ENCODE measurements around the gene CSNK1G1.

DNA sequence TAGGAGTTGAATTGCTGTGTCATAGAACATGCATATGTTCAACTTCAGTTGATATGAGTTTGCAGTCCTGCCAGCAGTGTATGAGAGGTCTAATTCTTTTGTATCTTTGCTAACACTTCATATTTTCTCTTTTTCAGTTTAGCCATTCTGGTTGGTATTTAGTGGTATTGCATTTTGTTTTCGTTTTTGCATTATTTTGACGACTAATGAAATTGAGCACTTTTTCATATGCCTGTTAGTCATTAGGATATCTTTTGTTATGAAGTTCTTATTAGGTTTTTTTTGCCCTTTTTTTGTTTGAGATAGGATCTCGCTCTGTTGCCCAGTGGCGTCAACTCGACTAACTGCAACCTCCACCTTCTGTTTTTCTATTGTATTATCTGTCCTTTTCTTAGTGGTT, 40.8 kb upstream of the CSNK1G1 start:
- TF ChIP-seq HDAC6 (IDR thresholded peaks at IDR 0.05; ENCODE audit: low read depth, low read length) (no peak), SIX5 (IDR thresholded peaks at IDR 0.05; ENCODE audit: low read depth, low read length) (no peak), EP300 (IDR thresholded peaks at IDR 0.05; ENCODE audit: borderline replicate concordance in 1 of 2, low read depth in 2 of 2, low read length in 2 of 2) (no peak), POLR2A (IDR thresholded peaks at IDR 0.05; ENCODE audit: control extremely low read depth in 1 of 2, low read depth in 2 of 2, low read length in 2 of 2) (no peak), MAX (IDR thresholded peaks at IDR 0.05) (no peak), GABPA (IDR thresholded peaks at IDR 0.05; ENCODE audit: borderline replicate concordance, insufficient read depth, low read length) (no peak), ZNF274 (IDR thresholded peaks at IDR 0.05; ENCODE audit: borderline replicate concordance, extremely low read depth, low read length) (no peak), RAD21 (IDR thresholded peaks at IDR 0.05 in 1 of 2, conservative IDR thresholded peaks at IDR 0.05 in 1 of 2; ENCODE audit: low read depth in 2 of 2, low read length in 2 of 2) (no peak), CBX5 (IDR thresholded peaks at IDR 0.05; ENCODE audit: low read depth, low read length) (no peak), POLR2AphosphoS5 (IDR thresholded peaks at IDR 0.05; ENCODE audit: low read depth, low read length) (no peak)
- TF ChIP-seq, protein P1, sequence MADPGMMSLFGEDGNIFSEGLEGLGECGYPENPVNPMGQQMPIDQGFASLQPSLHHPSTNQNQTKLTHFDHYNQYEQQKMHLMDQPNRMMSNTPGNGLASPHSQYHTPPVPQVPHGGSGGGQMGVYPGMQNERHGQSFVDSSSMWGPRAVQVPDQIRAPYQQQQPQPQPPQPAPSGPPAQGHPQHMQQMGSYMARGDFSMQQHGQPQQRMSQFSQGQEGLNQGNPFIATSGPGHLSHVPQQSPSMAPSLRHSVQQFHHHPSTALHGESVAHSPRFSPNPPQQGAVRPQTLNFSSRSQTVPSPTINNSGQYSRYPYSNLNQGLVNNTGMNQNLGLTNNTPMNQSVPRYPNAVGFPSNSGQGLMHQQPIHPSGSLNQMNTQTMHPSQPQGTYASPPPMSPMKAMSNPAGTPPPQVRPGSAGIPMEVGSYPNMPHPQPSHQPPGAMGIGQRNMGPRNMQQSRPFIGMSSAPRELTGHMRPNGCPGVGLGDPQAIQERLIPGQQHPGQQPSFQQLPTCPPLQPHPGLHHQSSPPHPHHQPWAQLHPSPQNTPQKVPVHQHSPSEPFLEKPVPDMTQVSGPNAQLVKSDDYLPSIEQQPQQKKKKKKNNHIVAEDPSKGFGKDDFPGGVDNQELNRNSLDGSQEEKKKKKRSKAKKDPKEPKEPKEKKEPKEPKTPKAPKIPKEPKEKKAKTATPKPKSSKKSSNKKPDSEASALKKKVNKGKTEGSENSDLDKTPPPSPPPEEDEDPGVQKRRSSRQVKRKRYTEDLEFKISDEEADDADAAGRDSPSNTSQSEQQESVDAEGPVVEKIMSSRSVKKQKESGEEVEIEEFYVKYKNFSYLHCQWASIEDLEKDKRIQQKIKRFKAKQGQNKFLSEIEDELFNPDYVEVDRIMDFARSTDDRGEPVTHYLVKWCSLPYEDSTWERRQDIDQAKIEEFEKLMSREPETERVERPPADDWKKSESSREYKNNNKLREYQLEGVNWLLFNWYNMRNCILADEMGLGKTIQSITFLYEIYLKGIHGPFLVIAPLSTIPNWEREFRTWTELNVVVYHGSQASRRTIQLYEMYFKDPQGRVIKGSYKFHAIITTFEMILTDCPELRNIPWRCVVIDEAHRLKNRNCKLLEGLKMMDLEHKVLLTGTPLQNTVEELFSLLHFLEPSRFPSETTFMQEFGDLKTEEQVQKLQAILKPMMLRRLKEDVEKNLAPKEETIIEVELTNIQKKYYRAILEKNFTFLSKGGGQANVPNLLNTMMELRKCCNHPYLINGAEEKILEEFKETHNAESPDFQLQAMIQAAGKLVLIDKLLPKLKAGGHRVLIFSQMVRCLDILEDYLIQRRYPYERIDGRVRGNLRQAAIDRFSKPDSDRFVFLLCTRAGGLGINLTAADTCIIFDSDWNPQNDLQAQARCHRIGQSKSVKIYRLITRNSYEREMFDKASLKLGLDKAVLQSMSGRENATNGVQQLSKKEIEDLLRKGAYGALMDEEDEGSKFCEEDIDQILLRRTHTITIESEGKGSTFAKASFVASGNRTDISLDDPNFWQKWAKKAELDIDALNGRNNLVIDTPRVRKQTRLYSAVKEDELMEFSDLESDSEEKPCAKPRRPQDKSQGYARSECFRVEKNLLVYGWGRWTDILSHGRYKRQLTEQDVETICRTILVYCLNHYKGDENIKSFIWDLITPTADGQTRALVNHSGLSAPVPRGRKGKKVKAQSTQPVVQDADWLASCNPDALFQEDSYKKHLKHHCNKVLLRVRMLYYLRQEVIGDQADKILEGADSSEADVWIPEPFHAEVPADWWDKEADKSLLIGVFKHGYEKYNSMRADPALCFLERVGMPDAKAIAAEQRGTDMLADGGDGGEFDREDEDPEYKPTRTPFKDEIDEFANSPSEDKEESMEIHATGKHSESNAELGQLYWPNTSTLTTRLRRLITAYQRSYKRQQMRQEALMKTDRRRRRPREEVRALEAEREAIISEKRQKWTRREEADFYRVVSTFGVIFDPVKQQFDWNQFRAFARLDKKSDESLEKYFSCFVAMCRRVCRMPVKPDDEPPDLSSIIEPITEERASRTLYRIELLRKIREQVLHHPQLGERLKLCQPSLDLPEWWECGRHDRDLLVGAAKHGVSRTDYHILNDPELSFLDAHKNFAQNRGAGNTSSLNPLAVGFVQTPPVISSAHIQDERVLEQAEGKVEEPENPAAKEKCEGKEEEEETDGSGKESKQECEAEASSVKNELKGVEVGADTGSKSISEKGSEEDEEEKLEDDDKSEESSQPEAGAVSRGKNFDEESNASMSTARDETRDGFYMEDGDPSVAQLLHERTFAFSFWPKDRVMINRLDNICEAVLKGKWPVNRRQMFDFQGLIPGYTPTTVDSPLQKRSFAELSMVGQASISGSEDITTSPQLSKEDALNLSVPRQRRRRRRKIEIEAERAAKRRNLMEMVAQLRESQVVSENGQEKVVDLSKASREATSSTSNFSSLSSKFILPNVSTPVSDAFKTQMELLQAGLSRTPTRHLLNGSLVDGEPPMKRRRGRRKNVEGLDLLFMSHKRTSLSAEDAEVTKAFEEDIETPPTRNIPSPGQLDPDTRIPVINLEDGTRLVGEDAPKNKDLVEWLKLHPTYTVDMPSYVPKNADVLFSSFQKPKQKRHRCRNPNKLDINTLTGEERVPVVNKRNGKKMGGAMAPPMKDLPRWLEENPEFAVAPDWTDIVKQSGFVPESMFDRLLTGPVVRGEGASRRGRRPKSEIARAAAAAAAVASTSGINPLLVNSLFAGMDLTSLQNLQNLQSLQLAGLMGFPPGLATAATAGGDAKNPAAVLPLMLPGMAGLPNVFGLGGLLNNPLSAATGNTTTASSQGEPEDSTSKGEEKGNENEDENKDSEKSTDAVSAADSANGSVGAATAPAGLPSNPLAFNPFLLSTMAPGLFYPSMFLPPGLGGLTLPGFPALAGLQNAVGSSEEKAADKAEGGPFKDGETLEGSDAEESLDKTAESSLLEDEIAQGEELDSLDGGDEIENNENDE (IDR thresholded peaks at IDR 0.05; ENCODE audit: insufficient replicate concordance, low read length): no peak
- TF ChIP-seq, protein P2, sequence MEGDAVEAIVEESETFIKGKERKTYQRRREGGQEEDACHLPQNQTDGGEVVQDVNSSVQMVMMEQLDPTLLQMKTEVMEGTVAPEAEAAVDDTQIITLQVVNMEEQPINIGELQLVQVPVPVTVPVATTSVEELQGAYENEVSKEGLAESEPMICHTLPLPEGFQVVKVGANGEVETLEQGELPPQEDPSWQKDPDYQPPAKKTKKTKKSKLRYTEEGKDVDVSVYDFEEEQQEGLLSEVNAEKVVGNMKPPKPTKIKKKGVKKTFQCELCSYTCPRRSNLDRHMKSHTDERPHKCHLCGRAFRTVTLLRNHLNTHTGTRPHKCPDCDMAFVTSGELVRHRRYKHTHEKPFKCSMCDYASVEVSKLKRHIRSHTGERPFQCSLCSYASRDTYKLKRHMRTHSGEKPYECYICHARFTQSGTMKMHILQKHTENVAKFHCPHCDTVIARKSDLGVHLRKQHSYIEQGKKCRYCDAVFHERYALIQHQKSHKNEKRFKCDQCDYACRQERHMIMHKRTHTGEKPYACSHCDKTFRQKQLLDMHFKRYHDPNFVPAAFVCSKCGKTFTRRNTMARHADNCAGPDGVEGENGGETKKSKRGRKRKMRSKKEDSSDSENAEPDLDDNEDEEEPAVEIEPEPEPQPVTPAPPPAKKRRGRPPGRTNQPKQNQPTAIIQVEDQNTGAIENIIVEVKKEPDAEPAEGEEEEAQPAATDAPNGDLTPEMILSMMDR (IDR thresholded peaks at IDR 0.05; ENCODE audit: control extremely low read depth in 1 of 3, insufficient read depth in 1 of 3, low read depth in 1 of 3, low read length in 3 of 3): no peak
